ENCODE data around the gene PDZD2. TPM values are rescaled to one million over a fixed set of nuclear protein-coding genes. Genes with fewer than 3 reads are reported as not detected.
"Not testable (repeated sequence)": the region's sequence is repeated elsewhere in the genome, so short reads cannot be mapped to it uniquely, and the experiment has no call there.

PDZD2 gene
- total RNA-seq, 2 donors from 2014 or later: 1.4 to 3.0 TPM

DNA sequence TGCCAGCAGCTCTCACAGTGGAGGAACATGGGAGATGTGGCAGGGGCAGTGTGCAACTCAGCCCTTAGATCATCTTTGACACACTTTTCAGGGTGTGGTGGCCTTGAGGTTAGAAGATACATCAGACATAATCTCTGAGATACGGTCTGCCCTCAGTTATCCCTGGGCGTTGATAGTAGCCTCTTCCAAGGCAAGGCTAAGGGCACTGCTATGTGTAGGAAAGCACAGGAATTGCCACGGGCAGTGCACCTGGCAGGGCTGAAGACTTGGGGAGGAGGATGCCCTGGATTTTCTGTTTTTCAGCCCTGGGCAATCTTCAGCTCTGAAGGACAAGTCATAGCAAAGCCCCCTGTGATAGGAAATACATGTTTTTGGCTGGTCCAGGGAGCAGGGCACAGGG is 328.5 kb downstream of the PDZD2 start:
- H3K27ac Mint-ChIP-seq: no peak overlapping the region
- H3K27me3 Mint-ChIP-seq: peaks cover 16% of the 10 kb centered on the region
- ATAC-seq: no peak
- no peaks in the 10 kb centered on the region for H3K36me3 Mint-ChIP-seq (ENCODE audit: low read depth)
- peaks cover 3% of the 10 kb centered on the region for H3K4me1 Mint-ChIP-seq
- H3K4me3 Mint-ChIP-seq: no peak overlapping the region
- no peak for DNase-seq
- H3K9me3 ChIP-seq (ENCODE audit: control insufficient read depth, low read length, poor library complexity, severe bottlenecking): no peaks in the 10 kb centered on the region

DNA sequence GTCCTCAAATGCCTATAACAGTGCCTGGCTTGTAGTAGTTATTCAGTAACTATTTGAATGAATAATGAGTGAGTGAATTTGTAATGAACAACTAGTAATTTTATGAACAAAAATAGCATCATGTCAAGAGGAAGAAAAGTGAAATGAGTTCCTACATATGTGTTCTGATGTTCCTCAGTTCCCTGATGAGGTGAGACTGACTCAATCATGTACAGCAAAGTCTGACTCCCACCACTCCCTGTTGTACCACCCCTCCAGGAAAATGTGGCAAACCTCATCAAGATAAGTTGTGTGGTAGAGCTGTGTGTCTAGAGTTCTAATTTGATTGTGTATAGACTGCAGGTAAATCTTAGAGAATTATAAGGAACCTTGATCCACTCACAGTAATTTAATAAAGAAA is 333.6 kb downstream of the PDZD2 start:
- Mint-ChIP-seq H3K4me1 (peaks cover 11% of the 10 kb centered on the region), H3K4me3 (peak overlapping the region; percentile 43), H3K27ac (peak overlapping the region; percentile 44), H3K36me3 (ENCODE audit: low read depth) (no peaks in the 10 kb centered on the region), H3K27me3 (no peaks in the 10 kb centered on the region)
- DNase-seq: no peak
- no peak for ATAC-seq
- H3K9me3 ChIP-seq (ENCODE audit: control insufficient read depth, low read length, poor library complexity, severe bottlenecking): no peaks in the 10 kb centered on the region

- H3K27me3 Mint-ChIP-seq; H3K36me3 Mint-ChIP-seq (ENCODE audit: low read depth); H3K4me3 Mint-ChIP-seq; ATAC-seq; H3K9me3 ChIP-seq (ENCODE audit: control insufficient read depth, low read length, poor library complexity, severe bottlenecking); H3K27ac Mint-ChIP-seq; DNase-seq: not testable (repeated sequence)
- peaks cover 13% of the 10 kb centered on the region for H3K4me1 Mint-ChIP-seq
Measured at GRCh38 chr5:31975189-31975612, 336.3 kb downstream of the PDZD2 start.

DNA sequence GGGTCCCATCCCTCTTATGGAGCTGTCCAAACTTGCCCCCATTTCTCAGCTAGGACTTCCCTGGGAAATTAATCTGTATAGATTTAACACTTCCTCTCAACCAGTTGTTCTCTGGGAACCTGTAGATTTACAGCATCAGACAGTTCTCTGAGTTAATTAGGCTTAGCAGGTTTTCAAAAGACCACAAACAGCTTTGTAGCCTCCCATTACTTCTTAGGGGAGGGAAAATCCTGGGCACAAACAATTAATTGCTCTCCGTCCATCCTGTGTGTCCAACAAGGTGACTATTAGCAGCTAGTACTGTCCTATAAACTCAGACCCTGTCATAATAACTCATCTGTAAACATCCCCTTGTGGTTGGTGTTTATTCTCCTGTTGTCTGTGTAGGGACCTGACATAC is 337.2 kb downstream of the PDZD2 start:
- no peak overlapping the region for H3K4me3 Mint-ChIP-seq
- no peak overlapping the region for H3K27ac Mint-ChIP-seq
- peaks cover 13% of the 10 kb centered on the region for H3K4me1 Mint-ChIP-seq
- DNase-seq (no peak), ATAC-seq (no peak)
- no peaks in the 10 kb centered on the region for H3K36me3 Mint-ChIP-seq (ENCODE audit: low read depth)
- H3K9me3 ChIP-seq (ENCODE audit: control insufficient read depth, low read length, poor library complexity, severe bottlenecking): no peaks in the 10 kb centered on the region
- H3K27me3 Mint-ChIP-seq: no peaks in the 10 kb centered on the region

- DNase-seq (no peak), ATAC-seq (no peak)
- H3K36me3 Mint-ChIP-seq (ENCODE audit: low read depth): no peaks in the 10 kb centered on the region
- H3K27ac Mint-ChIP-seq: no peak overlapping the region
- H3K9me3 ChIP-seq (ENCODE audit: control insufficient read depth, low read length, poor library complexity, severe bottlenecking): no peaks in the 10 kb centered on the region
- peak overlapping the region; percentile 8 for H3K4me3 Mint-ChIP-seq
- peaks cover 2% of the 10 kb centered on the region for H3K4me1 Mint-ChIP-seq
- H3K27me3 Mint-ChIP-seq: peaks cover 14% of the 10 kb centered on the region
Measured at GRCh38 chr5:31981361-31981945, 342.5 kb downstream of the PDZD2 start.

GRCh38 chr5:31982027-31982426 is 343.1 kb downstream of the PDZD2 start:
- Mint-ChIP-seq H3K4me3 (peak overlapping the region; percentile 8), H3K36me3 (ENCODE audit: low read depth) (no peaks in the 10 kb centered on the region), H3K4me1 (peaks cover 2% of the 10 kb centered on the region), H3K27ac (no peak overlapping the region), H3K27me3 (peaks cover 14% of the 10 kb centered on the region)
- H3K9me3 ChIP-seq (ENCODE audit: control insufficient read depth, low read length, poor library complexity, severe bottlenecking): no peaks in the 10 kb centered on the region
- no peak for DNase-seq
- no peak for ATAC-seq

GRCh38 chr5:31982621-31983020 is 343.7 kb downstream of the PDZD2 start:
- H3K27ac Mint-ChIP-seq: no peak overlapping the region
- no peaks in the 10 kb centered on the region for H3K36me3 Mint-ChIP-seq (ENCODE audit: low read depth)
- H3K4me1 Mint-ChIP-seq: peaks cover 2% of the 10 kb centered on the region
- no peak overlapping the region for H3K4me3 Mint-ChIP-seq
- DNase-seq (no peak), ATAC-seq (no peak)
- peaks cover 14% of the 10 kb centered on the region for H3K27me3 Mint-ChIP-seq
- H3K9me3 ChIP-seq (ENCODE audit: control insufficient read depth, low read length, poor library complexity, severe bottlenecking): no peaks in the 10 kb centered on the region

DNA sequence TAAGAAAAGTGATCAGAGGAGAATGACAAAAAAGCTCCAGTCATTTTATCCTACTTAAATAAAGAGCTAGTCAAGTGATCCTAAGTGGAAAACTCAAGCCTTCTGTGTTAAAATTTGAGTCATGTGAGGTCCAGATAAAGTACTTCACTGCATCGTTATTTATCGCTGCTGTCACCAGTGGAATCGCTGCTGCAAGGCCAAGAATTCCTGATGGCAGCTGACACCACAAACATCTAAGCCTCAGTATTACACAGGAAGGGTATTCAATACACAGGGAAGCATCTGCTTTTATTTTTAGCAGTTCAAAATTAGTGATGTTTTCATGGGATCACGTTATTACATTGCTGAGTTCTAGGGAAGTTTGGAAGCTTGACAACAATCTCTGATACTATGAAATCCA is 344.9 kb downstream of the PDZD2 start:
- no peaks in the 10 kb centered on the region for H3K9me3 ChIP-seq (ENCODE audit: control insufficient read depth, low read length, poor library complexity, severe bottlenecking)
- Mint-ChIP-seq H3K4me3 (no peak overlapping the region), H3K36me3 (ENCODE audit: low read depth) (no peaks in the 10 kb centered on the region), H3K27me3 (peaks cover 14% of the 10 kb centered on the region), H3K4me1 (peaks cover 2% of the 10 kb centered on the region), H3K27ac (no peak overlapping the region)
- ATAC-seq (no peak), DNase-seq (no peak)

DNA sequence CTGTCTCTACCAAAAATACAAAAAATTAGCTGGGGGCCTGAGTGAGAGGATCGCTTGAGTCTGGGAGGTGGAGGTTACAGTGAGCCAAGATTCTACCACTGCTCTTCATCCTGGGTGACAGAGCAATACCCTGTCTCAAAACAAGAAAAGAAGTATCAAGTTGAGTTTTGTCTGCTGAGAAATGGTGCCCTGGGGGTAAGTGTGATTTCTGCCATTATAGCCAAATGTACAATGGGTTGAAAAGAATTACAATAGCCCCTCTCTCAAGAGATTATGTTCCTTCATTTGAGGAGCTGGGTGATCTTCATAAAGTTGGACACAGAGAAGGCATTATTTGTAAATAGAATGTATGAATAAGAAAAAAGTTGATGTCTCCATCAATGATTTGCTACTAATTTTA is 345.8 kb downstream of the PDZD2 start:
- H3K36me3 Mint-ChIP-seq (ENCODE audit: low read depth): no peaks in the 10 kb centered on the region
- no peak overlapping the region for H3K27ac Mint-ChIP-seq
- ATAC-seq (no peak), DNase-seq (no peak)
- H3K9me3 ChIP-seq (ENCODE audit: control insufficient read depth, low read length, poor library complexity, severe bottlenecking): no peaks in the 10 kb centered on the region
- H3K4me3 Mint-ChIP-seq: no peak overlapping the region
- peaks cover 14% of the 10 kb centered on the region for H3K27me3 Mint-ChIP-seq
- H3K4me1 Mint-ChIP-seq: peaks cover 2% of the 10 kb centered on the region

GRCh38 chr5:31986101-31986500 is 347.2 kb downstream of the PDZD2 start:
- ATAC-seq (no peak), DNase-seq (no peak)
- Mint-ChIP-seq H3K27ac (no peak overlapping the region), H3K27me3 (peaks cover 22% of the 10 kb centered on the region), H3K4me3 (no peak overlapping the region), H3K36me3 (ENCODE audit: low read depth) (peaks cover 3% of the 10 kb centered on the region), H3K4me1 (no peaks in the 10 kb centered on the region)
- no peaks in the 10 kb centered on the region for H3K9me3 ChIP-seq (ENCODE audit: control insufficient read depth, low read length, poor library complexity, severe bottlenecking)

GRCh38 chr5:31987985-31988710 is 349.2 kb downstream of the PDZD2 start:
- peaks cover 3% of the 10 kb centered on the region for H3K36me3 Mint-ChIP-seq (ENCODE audit: low read depth)
- no peaks in the 10 kb centered on the region for H3K9me3 ChIP-seq (ENCODE audit: control insufficient read depth, low read length, poor library complexity, severe bottlenecking)
- no peak overlapping the region for H3K4me3 Mint-ChIP-seq
- no peaks in the 10 kb centered on the region for H3K4me1 Mint-ChIP-seq
- H3K27me3 Mint-ChIP-seq: peaks cover 24% of the 10 kb centered on the region
- DNase-seq (no peak), ATAC-seq (no peak)
- no peak overlapping the region for H3K27ac Mint-ChIP-seq

- Mint-ChIP-seq H3K27ac (no peak overlapping the region), H3K4me3 (no peak overlapping the region), H3K36me3 (ENCODE audit: low read depth) (peaks cover 3% of the 10 kb centered on the region), H3K4me1 (peaks cover 2% of the 10 kb centered on the region), H3K27me3 (peaks cover 11% of the 10 kb centered on the region)
- ATAC-seq: no peak
- DNase-seq: no peak
- H3K9me3 ChIP-seq (ENCODE audit: control insufficient read depth, low read length, poor library complexity, severe bottlenecking): no peaks in the 10 kb centered on the region
Measured at GRCh38 chr5:31990081-31990650, 351.2 kb downstream of the PDZD2 start.

- H3K9me3 ChIP-seq (ENCODE audit: control insufficient read depth, low read length, poor library complexity, severe bottlenecking): no peaks in the 10 kb centered on the region
- H3K4me1 Mint-ChIP-seq: peaks cover 2% of the 10 kb centered on the region
- ATAC-seq: no peak
- H3K27ac Mint-ChIP-seq: peak overlapping the region; percentile 4
- peaks cover 11% of the 10 kb centered on the region for H3K27me3 Mint-ChIP-seq
- DNase-seq: no peak
- H3K36me3 Mint-ChIP-seq (ENCODE audit: low read depth): peaks cover 3% of the 10 kb centered on the region
- H3K4me3 Mint-ChIP-seq: no peak overlapping the region
Measured at GRCh38 chr5:31990701-31991110, 351.8 kb downstream of the PDZD2 start.

- Mint-ChIP-seq H3K4me1 (peaks cover 2% of the 10 kb centered on the region), H3K27me3 (peaks cover 11% of the 10 kb centered on the region), H3K27ac (no peak overlapping the region), H3K4me3 (no peak overlapping the region), H3K36me3 (ENCODE audit: low read depth) (peaks cover 3% of the 10 kb centered on the region)
- DNase-seq (no peak), ATAC-seq (no peak)
- H3K9me3 ChIP-seq (ENCODE audit: control insufficient read depth, low read length, poor library complexity, severe bottlenecking): no peaks in the 10 kb centered on the region
Measured at GRCh38 chr5:31992377-31992776, 353.4 kb downstream of the PDZD2 start.
